GM12878 (cell line): Measurements from ENCODE around the gene GTPBP3. TPM values are rescaled to one million over a fixed set of nuclear protein-coding genes. Genes with fewer than 3 reads are reported as not detected.

Experiments used
- ATAC-seq: fragments of 200-7000 bp; cut with Tn5 transposase; 3 replicates; pipeline ENCODE4 v1.9.1; 2020; ENCODE audit warnings: mild to moderate bottlenecking, moderate library complexity
- BruUV-seq: library from RNA; stranded (reverse); fragments of 400-500 nt; replicated peaks from 2 replicates; lab custom pipeline; 2021; lab: Mats Ljungman, UMichigan
- CTCF ChIA-PET: fragments of 300-600 bp; sonication (Branson Sonifier 250); formaldehyde crosslinking; extraction: SDS; loops from one replicate; lab custom pipeline; 2021; ENCODE audit warnings: inconsistent platforms; lab: Yijun Ruan, JAX
- POLR2A ChIA-PET: fragments of 350-600 bp; formaldehyde crosslinking; extraction: SDS; loops from one replicate; lab custom pipeline; 2021; ENCODE audit warnings: inconsistent platforms; lab: Charles Lee
- RAD21 ChIA-PET: fragments of 300-600 bp; sonication (Branson Sonifier 250); formaldehyde crosslinking; loops from one replicate; lab custom pipeline; 2023; ENCODE audit warnings: antibody characterized with exemption; ENCODE audit not compliant: unreplicated experiment; lab: Charles Lee
- SMC1A ChIA-PET: fragments of 300-600 bp; sonication (Branson Sonifier 250); formaldehyde crosslinking; loops from one replicate; lab custom pipeline; 2023; ENCODE audit not compliant: unreplicated experiment, uncharacterized antibody; lab: Charles Lee
- DNase-seq: peaks from one replicate; pipeline ENCODE4 v3.0.0-alpha.2; 2011; ENCODE audit warnings: low read depth, low spot score
- FAIRE-seq: peaks from 3 replicates; lab custom pipeline; 2011; peaks lifted over from hg19 to GRCh38; lab: Jason Lieb, UNC
- H2AFZ ChIP-seq: 2 replicates; pipeline ENCODE4 v1.6.0; 2011; ENCODE audit warnings: low read depth, low read length, control low read depth; ENCODE audit not compliant: control insufficient read depth
- H3K27ac ChIP-seq: 2 replicates; pipeline ENCODE4 v1.5.1; 2011; ENCODE audit warnings: control low read depth; ENCODE audit not compliant: control insufficient read depth, insufficient read depth
- H3K27me3 ChIP-seq, 2 experiments: replicated peaks in 1 of 2; 2 replicates each; pipeline versions ENCODE4 v1.6.0 to v1.6.1; 2011; ENCODE audit warnings: low read length in 1 of 2; ENCODE audit not compliant: control insufficient read depth in 2 of 2, insufficient read depth in 2 of 2
- H3K36me3 ChIP-seq, 2 experiments: 2 replicates each; pipeline ENCODE4 v1.5.1; 2011; ENCODE audit warnings: low read length in 1 of 2; ENCODE audit not compliant: control insufficient read depth in 2 of 2, insufficient read depth in 2 of 2
- H3K4me1 ChIP-seq: 2 replicates; pipeline ENCODE4 v1.6.1; 2011; ENCODE audit warnings: mild to moderate bottlenecking, low read length, moderate library complexity, mixed read lengths; ENCODE audit not compliant: control insufficient read depth, insufficient read depth
- H3K4me2 ChIP-seq: 2 replicates; pipeline ENCODE4 v1.6.0; 2011; ENCODE audit warnings: control low read depth; ENCODE audit not compliant: control insufficient read depth, insufficient read depth
- H3K4me3 ChIP-seq: fragments of 200-600 bp; sonication (generic); 2 replicates; pipeline ENCODE4 v1.5.1; 2016
- H3K79me2 ChIP-seq: 2 replicates; pipeline ENCODE4 v1.6.0; 2011; ENCODE audit warnings: low read length; ENCODE audit not compliant: control insufficient read depth, insufficient read depth
- H3K9ac ChIP-seq: 2 replicates; pipeline ENCODE4 v1.8.0; 2011; ENCODE audit warnings: low read length, control low read depth, mixed read lengths; ENCODE audit not compliant: control insufficient read depth, insufficient read depth
- H3K9me3 ChIP-seq: replicated peaks from 3 replicates; pipeline ENCODE4 v1.5.1; 2011; ENCODE audit warnings: mild to moderate bottlenecking, low read length; ENCODE audit not compliant: control insufficient read depth, insufficient read depth
- H4K20me1 ChIP-seq: 2 replicates; pipeline ENCODE4 v1.6.0; 2011; ENCODE audit not compliant: control insufficient read depth, insufficient read depth
- ATF3 ChIP-seq: IDR thresholded peaks from 2 replicates; pipeline ENCODE4 v1.6.1; 2011; ENCODE audit warnings: low read depth, mild to moderate bottlenecking, low read length, moderate library complexity, borderline replicate concordance; ENCODE audit errors: extremely low read depth
- FOXM1 ChIP-seq: IDR thresholded peaks from 2 replicates; pipeline ENCODE4 v1.6.1; 2012; ENCODE audit warnings: low read depth, mild to moderate bottlenecking, inconsistent platforms, low read length, moderate library complexity
- WGBS: methylation state at CpG from one replicate; pipeline ENCODE4 v1.1.6; 2016; ENCODE audit warnings: low lambda C conversion rate; ENCODE audit not compliant: insufficient replicate concordance, insufficient coverage; ENCODE audit errors: missing lambda C conversion rate; 5-methylcytosine and 5-hydroxymethylcytosine counted together
- in situ Hi-C: fragments of 300-500 bp; cut with MboI; formaldehyde crosslinking; loops from 9 replicates; pipeline ENCODE4 v1.14.3; 2018; ENCODE audit warnings: mixed read lengths
- intact Hi-C: fragments of 100-400 bp; cut with micrococcal nuclease; formaldehyde crosslinking; loops from one replicate; pipeline ENCODE4 v1.14.2; 2022; ENCODE audit not compliant: unreplicated experiment
- polyA plus RNA-seq, 11 experiments: library from polyadenylated mRNA; depleted of rRNA in 4 of 11; unstranded in 6 of 11; stranded (reverse) in 5 of 11; fragments of >200 nt; fragmentation: Nextera tagmentation in 4 of 11; fragmentation: Illumina TruSeq in 1 of 11; extraction: Ambion mirVana in 4 of 11; extraction: Trizol in 1 of 11; gene quantifications; 1 replicate in 1 of 11; 2 replicates in 10 of 11; pipeline versions ENCODE4 v1.2.1 to v1.2.3, GENCODE V29; 2011 to 2016; ENCODE audit warnings: inconsistent platforms in 2 of 11, missing spikeins in 2 of 11, low read depth in 1 of 11
- total RNA-seq, 4 experiments: library from RNA; depleted of rRNA in 3 of 4; stranded (reverse); fragments of >200 nt in 3 of 4; fragmentation: Illumina TruSeq in 1 of 4; extraction: Trizol in 1 of 4; gene quantifications; 2 replicates each; pipeline versions ENCODE4 v1.2.1 to v1.2.3, GENCODE V29; 2013 to 2021

The GTPBP3 gene
- total and polyA plus RNA-seq, 10 of the 15 experiments (the other 5 are each of a cell fraction or from before 2014, with no cell fraction given): 2.9 to 46.8 (median 15.4) TPM

GRCh38 chr19:17330262-17331044 is 6.9 kb upstream of the GTPBP3 start (continued):
- TF ChIP-seq ATF3: no peak
- TF ChIP-seq, all 136 proteins: peak for 0

GRCh38 chr19:17331045-17331558 is 6.3 kb upstream of the GTPBP3 start:
- ATAC-seq (no peak), FAIRE-seq (no peak), DNase-seq (no peak)
- Histone ChIP-seq H4K20me1 (no peaks in the 10 kb centered on the region), H3K9ac (no peak overlapping the region), H3K4me1 (peaks cover 13% of the 10 kb centered on the region), H3K9me3 (no peaks in the 10 kb centered on the region; the same call in 2 of the 3 replicates), H3K4me2 (no peak overlapping the region), H3K4me3 (no peak overlapping the region), H2AFZ (no peak overlapping the region), H3K36me3 (no peaks in the 10 kb centered on the region), H3K27me3 (no peaks in the 10 kb centered on the region; a peak in 2 of 4 replicates), H3K79me2 (no peaks in the 10 kb centered on the region), H3K27ac (no peak overlapping the region)
- no peak for TF ChIP-seq FOXM1
- no TSS peak for BruUV-seq
- intact Hi-C loops: no loop called here
- POLR2A ChIA-PET: interaction anchor here (1.2 kb wide), 1 partner anchor 22 kb away, joined by 3 read pairs; the partner anchor contains the start of gene DDA1
- SMC1A ChIA-PET: no interaction called here
- CTCF ChIA-PET: interaction anchor here (0.6 to 2.8 kb wide), 2 partner anchors 55 to 266 kb away, joined by 3 to 9 read pairs; no protein-coding TSS in a partner anchor
- RAD21 ChIA-PET: interaction anchor here (0.7 kb wide), 1 partner anchor 222 kb away, joined by 3 read pairs; no protein-coding TSS in a partner anchor
- WGBS: 52% methylated on average over 13 of the region's 13 CpGs
- in situ Hi-C loops: no loop called here
